DND-41 (cell line): Measurements from ENCODE around the gene NFAM1.

Source experiments
- ATAC-seq: fragments of 200-7000 bp; cut with Tn5 transposase; 3 replicates; pipeline ENCODE4 v1.9.1; 2021; ENCODE audit warnings: low read depth; ENCODE audit not compliant: insufficient read depth
- DNase-seq: peaks from one replicate; pipeline ENCODE4 v3.0.0-alpha.2; 2020
- H2AFZ ChIP-seq: 2 replicates; pipeline ENCODE4 v1.6.0; 2012; ENCODE audit warnings: low read depth, low read length
- H3K27ac ChIP-seq: 2 replicates; pipeline ENCODE4 v1.5.1; 2012; ENCODE audit warnings: low read length, inconsistent platforms
- H3K27me3 ChIP-seq: fragments of 200-600 bp; sonication (generic); 2 replicates; pipeline ENCODE4 v1.6.0; 2012; ENCODE audit warnings: low read length, mild to moderate bottlenecking, inconsistent platforms; ENCODE audit not compliant: insufficient read depth, poor library complexity
- H3K36me3 ChIP-seq: 2 replicates; pipeline ENCODE4 v1.5.1; 2012; ENCODE audit warnings: low read length, inconsistent platforms; ENCODE audit not compliant: insufficient read depth
- H3K4me1 ChIP-seq: 2 replicates; pipeline ENCODE4 v1.5.1; 2012; ENCODE audit warnings: mild to moderate bottlenecking, low read length; ENCODE audit not compliant: insufficient read depth
- H3K4me2 ChIP-seq: 2 replicates; pipeline ENCODE4 v1.6.0; 2012; ENCODE audit warnings: mild to moderate bottlenecking, moderate library complexity, low read length, inconsistent platforms; ENCODE audit not compliant: insufficient read depth
- H3K4me3 ChIP-seq, 2 experiments: fragments of 200-600 bp in 1 of 2; shearing (Covaris generic) in 1 of 2; 2 replicates each; pipeline ENCODE4 v1.5.1; 2012 to 2016; ENCODE audit warnings: inconsistent platforms in 2 of 2, low read length in 2 of 2, mild to moderate bottlenecking in 2 of 2, low read depth in 1 of 2, moderate library complexity in 1 of 2
- H3K79me2 ChIP-seq: 2 replicates; pipeline ENCODE4 v1.6.0; 2012; ENCODE audit warnings: low read length, inconsistent platforms; ENCODE audit not compliant: insufficient read depth
- H3K9ac ChIP-seq: 2 replicates; pipeline ENCODE4 v1.6.0; 2012; ENCODE audit warnings: low read depth, mild to moderate bottlenecking, inconsistent platforms, low read length, moderate library complexity
- H3K9me3 ChIP-seq: 2 replicates; pipeline ENCODE4 v1.5.1; 2012; ENCODE audit warnings: low read length, moderate library complexity, mild to moderate bottlenecking, inconsistent platforms; ENCODE audit not compliant: insufficient read depth, severe bottlenecking
- H4K20me1 ChIP-seq: 2 replicates; pipeline ENCODE4 v1.6.0; 2012; ENCODE audit warnings: low read length; ENCODE audit not compliant: insufficient read depth
- EZH2 ChIP-seq: IDR thresholded peaks from 3 replicates; pipeline ENCODE4 v1.6.1; 2012; ENCODE audit warnings: borderline replicate concordance, low read depth, mild to moderate bottlenecking, moderate library complexity, low read length, inconsistent platforms; ENCODE audit not compliant: severe bottlenecking
- TF ChIP-seq, protein P1 (sequence below): IDR thresholded peaks from 2 replicates; pipeline ENCODE4 v1.5.1; 2012; ENCODE audit warnings: borderline replicate concordance, low read length, moderate library complexity, mild to moderate bottlenecking; ENCODE audit not compliant: poor library complexity, severe bottlenecking; ENCODE audit errors: extremely low read depth

The NFAM1 gene

DNA sequence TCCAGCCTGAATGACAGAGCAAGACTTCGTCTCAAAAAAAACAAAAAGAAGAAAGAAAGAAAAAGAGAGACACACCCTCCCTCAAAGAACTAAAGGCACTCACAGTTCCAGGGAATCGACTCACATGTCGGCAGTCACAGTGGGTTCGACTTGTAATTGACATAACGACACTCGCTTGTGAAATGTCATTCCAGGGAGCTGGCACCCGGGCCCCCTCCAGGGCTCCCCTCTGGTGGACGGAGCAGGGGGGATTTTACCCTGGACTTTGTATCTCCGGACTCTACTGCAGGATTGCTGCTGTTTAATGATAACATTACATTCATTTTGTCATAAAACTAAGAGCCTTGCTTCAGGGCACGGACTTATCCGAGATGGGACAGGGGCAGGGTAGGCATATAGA is 18.2 kb downstream of the NFAM1 start:
- Histone ChIP-seq H3K79me2 (no peaks in the 10 kb centered on the region), H3K9me3 (no peaks in the 10 kb centered on the region), H3K36me3 (no peaks in the 10 kb centered on the region), H3K4me3 (no peak overlapping the region), H3K27ac (no peak overlapping the region), H3K4me2 (no peak overlapping the region), H3K9ac (no peak overlapping the region), H4K20me1 (no peaks in the 10 kb centered on the region; the same call in 1 of the 2 replicates), H2AFZ (no peak overlapping the region), H3K4me1 (no peaks in the 10 kb centered on the region), H3K27me3 (peaks cover under 1% of the 10 kb centered on the region)
- no peak for TF ChIP-seq EZH2
- TF ChIP-seq, protein P1, sequence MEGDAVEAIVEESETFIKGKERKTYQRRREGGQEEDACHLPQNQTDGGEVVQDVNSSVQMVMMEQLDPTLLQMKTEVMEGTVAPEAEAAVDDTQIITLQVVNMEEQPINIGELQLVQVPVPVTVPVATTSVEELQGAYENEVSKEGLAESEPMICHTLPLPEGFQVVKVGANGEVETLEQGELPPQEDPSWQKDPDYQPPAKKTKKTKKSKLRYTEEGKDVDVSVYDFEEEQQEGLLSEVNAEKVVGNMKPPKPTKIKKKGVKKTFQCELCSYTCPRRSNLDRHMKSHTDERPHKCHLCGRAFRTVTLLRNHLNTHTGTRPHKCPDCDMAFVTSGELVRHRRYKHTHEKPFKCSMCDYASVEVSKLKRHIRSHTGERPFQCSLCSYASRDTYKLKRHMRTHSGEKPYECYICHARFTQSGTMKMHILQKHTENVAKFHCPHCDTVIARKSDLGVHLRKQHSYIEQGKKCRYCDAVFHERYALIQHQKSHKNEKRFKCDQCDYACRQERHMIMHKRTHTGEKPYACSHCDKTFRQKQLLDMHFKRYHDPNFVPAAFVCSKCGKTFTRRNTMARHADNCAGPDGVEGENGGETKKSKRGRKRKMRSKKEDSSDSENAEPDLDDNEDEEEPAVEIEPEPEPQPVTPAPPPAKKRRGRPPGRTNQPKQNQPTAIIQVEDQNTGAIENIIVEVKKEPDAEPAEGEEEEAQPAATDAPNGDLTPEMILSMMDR, result no peak
- ATAC-seq, result no peak
- no peak for DNase-seq

DNA sequence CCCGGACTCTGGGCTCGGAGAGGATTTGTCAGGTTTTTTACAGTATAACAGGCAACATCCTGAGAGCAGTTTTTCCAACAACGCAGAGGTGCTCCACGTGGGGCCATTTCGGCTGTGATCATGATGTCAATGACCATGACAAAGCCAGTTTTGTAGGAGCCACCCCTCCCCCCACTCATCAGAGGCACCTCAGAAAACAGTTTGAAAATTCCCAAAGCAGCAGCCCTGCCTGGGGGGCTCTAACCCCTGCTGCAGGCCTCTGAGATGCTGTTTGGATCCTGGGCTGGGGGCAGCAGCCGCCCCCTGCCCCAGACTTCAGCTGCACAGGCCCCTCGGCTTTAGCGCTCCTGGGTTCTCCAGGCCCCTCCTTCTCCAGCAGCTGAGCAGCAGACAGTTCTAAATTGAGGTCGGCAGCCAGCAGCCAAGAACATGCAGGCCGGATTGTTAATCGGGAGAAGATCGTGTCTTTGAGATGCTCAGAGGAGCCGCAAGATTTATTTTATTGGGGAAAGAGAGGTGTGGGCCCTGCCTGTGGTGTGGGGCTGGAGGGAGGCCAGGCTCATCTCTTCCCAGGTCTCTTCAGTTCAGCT is 19.4 kb downstream of the NFAM1 start:
- H3K9ac ChIP-seq, result no peak overlapping the region
- H3K4me3 ChIP-seq, result no peak overlapping the region
- no peak overlapping the region for H3K27ac ChIP-seq
- H3K4me1 ChIP-seq, result no peaks in the 10 kb centered on the region
- no peak for TF ChIP-seq EZH2
- TF ChIP-seq, protein P1, result no peak
- H3K79me2 ChIP-seq, result no peaks in the 10 kb centered on the region
- DNase-seq, result no peak
- no peaks in the 10 kb centered on the region for H3K36me3 ChIP-seq
- no peak for ATAC-seq
- no peaks in the 10 kb centered on the region; the same call in 1 of the 2 replicates for H4K20me1 ChIP-seq
- H2AFZ ChIP-seq, result no peak overlapping the region
- no peak overlapping the region for H3K4me2 ChIP-seq
- no peaks in the 10 kb centered on the region for H3K27me3 ChIP-seq
- H3K9me3 ChIP-seq, result no peaks in the 10 kb centered on the region

DNA sequence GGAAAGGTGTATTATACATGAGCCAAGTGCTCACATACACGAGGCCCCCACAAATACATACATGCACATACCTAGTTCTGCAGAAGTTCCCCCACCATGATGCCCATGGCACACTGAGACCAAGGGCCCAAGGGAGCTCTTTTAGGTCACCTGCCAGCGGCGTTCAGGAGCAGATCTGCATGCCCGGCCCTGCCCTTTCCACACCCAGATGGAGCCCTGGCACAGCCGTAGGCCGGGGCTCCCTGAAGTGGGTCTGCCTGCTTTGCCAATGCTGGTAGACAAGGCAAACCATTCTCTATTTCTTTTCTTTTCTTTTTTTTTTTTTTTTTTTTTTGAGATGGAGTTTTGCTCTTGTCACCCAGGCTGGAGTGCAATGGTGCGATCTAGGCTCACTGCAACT is 21.5 kb downstream of the NFAM1 start:
- no peaks in the 10 kb centered on the region for H3K27me3 ChIP-seq
- H4K20me1 ChIP-seq, result no peaks in the 10 kb centered on the region; the same call in 1 of the 2 replicates
- H2AFZ ChIP-seq, result no peak overlapping the region
- H3K4me2 ChIP-seq, result no peak overlapping the region
- no peaks in the 10 kb centered on the region for H3K79me2 ChIP-seq
- no peaks in the 10 kb centered on the region for H3K4me1 ChIP-seq
- H3K9ac ChIP-seq, result no peak overlapping the region
- no peaks in the 10 kb centered on the region for H3K9me3 ChIP-seq
- H3K4me3 ChIP-seq, result no peak overlapping the region
- ATAC-seq (no peak), DNase-seq (no peak)
- no peak for TF ChIP-seq EZH2
- TF ChIP-seq, protein P1, result no peak
- no peak overlapping the region for H3K27ac ChIP-seq
- no peaks in the 10 kb centered on the region for H3K36me3 ChIP-seq
